ENCODE results near the gene PDIA2.

GRCh38 chr16:275041-275641 is 7.8 kb upstream of the PDIA2 start:
- TF ChIP-seq EZH2phosphoT487 (IDR thresholded peaks at IDR 0.05; ENCODE audit: low read depth) (no peak), CTCF (IDR thresholded peaks at IDR 0.05; ENCODE audit: low read depth, low read length) (no peak)
